ENCODE data around the gene TOX2.

Gene TOX2

DNA sequence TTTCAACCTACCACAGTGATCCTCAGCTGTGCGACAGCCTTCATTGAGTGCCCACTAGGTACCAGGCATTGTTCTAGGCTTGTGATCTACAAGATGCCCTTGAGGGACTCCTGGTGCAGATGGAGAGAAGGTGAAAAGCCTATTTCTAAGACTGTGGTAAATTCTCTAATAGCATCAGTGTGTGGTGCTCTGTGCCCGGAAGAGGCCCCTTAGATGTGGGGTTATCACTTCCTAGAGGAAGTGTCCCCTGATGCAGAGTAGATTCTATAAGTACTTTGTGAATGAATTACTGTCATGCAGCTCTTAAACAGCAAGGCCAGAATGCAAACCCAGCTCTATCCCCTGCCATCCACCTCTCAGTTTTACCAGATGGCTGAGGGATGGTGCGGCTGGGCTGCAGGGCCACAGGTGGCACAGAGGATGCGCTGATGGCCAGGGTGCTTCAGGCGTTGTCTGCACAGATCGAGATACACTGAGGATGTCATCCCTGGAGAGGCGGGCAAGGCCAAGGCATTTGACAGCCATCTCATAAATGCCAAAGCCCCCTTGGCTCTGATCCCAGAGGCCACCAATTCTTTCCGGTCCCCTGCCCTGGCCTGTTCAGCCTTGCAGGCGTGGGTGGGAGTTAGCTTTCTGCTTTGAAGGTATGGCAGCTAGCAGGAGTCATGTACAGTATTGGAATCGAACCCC is 96.7 kb downstream of the TOX2 start:
- no peak for DNase-seq (ENCODE audit: low read depth)
- TF ChIP-seq POLR2A (IDR thresholded peaks at IDR 0.05; ENCODE audit: extremely low read depth, insufficient read length) (no peak), MYC (IDR thresholded peaks at IDR 0.05; ENCODE audit: low read depth, low read length) (no peak)
- TF ChIP-seq, protein P1, sequence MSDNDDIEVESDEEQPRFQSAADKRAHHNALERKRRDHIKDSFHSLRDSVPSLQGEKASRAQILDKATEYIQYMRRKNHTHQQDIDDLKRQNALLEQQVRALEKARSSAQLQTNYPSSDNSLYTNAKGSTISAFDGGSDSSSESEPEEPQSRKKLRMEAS (IDR thresholded peaks at IDR 0.05; ENCODE audit: low read depth, low read length) = no peak
- TF ChIP-seq, protein P2, sequence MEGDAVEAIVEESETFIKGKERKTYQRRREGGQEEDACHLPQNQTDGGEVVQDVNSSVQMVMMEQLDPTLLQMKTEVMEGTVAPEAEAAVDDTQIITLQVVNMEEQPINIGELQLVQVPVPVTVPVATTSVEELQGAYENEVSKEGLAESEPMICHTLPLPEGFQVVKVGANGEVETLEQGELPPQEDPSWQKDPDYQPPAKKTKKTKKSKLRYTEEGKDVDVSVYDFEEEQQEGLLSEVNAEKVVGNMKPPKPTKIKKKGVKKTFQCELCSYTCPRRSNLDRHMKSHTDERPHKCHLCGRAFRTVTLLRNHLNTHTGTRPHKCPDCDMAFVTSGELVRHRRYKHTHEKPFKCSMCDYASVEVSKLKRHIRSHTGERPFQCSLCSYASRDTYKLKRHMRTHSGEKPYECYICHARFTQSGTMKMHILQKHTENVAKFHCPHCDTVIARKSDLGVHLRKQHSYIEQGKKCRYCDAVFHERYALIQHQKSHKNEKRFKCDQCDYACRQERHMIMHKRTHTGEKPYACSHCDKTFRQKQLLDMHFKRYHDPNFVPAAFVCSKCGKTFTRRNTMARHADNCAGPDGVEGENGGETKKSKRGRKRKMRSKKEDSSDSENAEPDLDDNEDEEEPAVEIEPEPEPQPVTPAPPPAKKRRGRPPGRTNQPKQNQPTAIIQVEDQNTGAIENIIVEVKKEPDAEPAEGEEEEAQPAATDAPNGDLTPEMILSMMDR (IDR thresholded peaks at IDR 0.05; ENCODE audit: low read depth, low read length) = no peak
- H3K4me3 ChIP-seq (ENCODE audit: low read depth, low read length) = no peak overlapping the region

DNA sequence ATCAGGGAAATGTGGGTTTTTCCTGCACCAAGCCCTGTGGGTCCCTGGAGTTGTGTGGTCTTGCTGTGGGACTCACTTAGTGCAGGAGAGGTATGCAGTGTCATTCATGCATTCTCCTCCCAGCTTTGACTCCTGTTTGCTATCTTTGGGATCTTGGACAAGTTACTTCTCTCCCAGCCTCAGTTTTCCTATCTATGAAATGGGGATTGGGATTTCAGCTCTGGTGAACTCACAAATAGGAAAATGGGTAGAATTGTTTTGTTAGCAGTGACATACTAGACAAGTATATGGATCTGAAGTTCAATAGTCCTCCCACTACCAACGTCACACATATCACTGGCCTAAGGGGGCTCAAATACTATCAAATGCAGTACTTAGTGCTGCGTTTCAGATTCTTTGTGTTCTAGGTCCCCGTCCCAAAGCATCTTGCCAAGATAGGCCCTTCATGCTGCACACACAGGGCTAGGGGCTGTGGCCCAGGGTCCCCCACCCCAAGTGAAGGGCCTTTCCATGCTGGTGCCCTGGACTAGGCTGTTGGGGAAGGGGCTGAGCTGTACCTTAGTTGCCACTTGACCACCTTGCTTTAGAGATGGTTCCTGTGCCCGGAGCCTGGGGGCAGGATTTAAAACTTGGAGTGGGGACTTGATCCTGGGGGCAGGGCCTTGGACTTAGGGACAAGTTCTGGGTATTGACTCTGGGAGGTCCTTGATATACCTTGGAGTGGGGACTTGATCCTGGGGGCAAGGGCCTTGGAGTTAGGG is 98.0 kb downstream of the TOX2 start:
- H3K4me3 ChIP-seq (ENCODE audit: low read depth, low read length) = no peak overlapping the region
- TF ChIP-seq, protein P1 (IDR thresholded peaks at IDR 0.05; ENCODE audit: low read depth, low read length) = no peak
- TF ChIP-seq POLR2A (IDR thresholded peaks at IDR 0.05; ENCODE audit: extremely low read depth, insufficient read length) (no peak), MYC (IDR thresholded peaks at IDR 0.05; ENCODE audit: low read depth, low read length) (no peak)
- TF ChIP-seq, protein P2 (IDR thresholded peaks at IDR 0.05; ENCODE audit: low read depth, low read length) = no peak
- DNase-seq (ENCODE audit: low read depth) = no peak

DNA sequence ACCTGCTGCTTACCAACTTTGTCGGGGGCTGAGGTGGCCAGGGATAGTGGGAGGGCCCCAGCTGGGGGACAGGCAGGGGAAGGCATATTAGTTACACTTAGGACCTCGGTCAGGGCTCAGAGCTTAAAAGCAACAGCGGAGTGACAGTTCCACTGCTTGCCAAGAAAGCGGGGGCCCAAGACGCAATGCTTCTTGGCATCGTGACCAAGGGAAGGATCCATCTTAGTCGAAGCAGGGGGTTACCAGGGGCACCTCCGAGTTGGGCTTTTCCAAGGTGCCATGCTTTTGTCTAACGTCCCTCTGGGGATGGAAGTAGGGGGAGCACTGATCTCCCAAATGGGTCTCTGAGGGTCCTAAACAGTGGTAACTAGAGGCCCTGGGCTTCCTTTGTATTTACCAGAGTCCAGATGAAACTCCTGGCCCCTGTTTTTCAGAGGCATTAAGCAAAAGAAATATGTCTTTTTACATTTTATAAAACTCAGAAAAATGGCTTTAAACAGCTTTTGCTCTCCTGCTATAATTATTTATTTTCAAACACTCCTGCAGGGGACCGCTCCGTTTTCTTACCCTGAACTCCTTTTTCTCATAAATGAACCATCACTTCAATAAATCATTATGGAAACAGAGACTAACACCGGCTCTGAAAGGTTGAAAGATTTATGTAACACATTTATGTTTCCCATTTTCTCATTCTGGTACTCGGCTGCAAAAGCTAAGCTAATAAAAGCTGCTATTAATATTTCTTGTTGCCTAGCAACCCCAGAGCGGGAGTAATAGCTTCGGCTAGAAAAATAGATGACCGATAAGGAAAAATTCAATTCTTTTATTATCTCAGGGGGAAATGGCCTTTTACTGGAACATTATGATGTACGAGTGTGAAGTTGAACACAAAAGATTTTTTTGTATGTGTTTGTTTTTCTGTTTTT is 100.4 kb downstream of the TOX2 start:
- TF ChIP-seq MYC (IDR thresholded peaks at IDR 0.05; ENCODE audit: low read depth, low read length) = no peak
- TF ChIP-seq, protein P1 (IDR thresholded peaks at IDR 0.05; ENCODE audit: low read depth, low read length) = no peak
- TF ChIP-seq, protein P2 (IDR thresholded peaks at IDR 0.05; ENCODE audit: low read depth, low read length) = no peak
- TF ChIP-seq POLR2A (IDR thresholded peaks at IDR 0.05; ENCODE audit: extremely low read depth, insufficient read length) = no peak
- no peak overlapping the region for H3K4me3 ChIP-seq (ENCODE audit: low read depth, low read length)
- no peak for DNase-seq (ENCODE audit: low read depth)

DNA sequence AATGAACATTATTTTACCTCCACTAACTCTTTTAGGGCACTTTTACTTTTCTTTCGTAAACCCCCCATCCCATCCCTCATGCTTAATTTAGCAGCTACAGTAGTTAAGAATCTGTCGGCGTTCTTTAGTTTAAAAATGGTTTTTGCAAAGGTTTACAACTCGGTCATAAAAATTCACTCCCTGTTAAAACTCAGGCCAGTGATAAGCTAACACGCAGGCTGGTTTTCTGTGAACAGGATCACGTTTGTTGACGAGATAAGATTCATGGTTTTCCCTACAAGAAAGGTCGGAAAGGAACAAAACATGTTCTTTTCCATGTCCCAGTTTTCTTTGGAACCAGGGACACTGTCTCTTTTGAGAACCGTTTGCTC is 101.1 kb downstream of the TOX2 start:
- TF ChIP-seq, protein P1 (IDR thresholded peaks at IDR 0.05; ENCODE audit: low read depth, low read length) = no peak
- TF ChIP-seq POLR2A (IDR thresholded peaks at IDR 0.05; ENCODE audit: extremely low read depth, insufficient read length) = no peak
- TF ChIP-seq, protein P2 (IDR thresholded peaks at IDR 0.05; ENCODE audit: low read depth, low read length) = no peak
- no peak for TF ChIP-seq MYC (IDR thresholded peaks at IDR 0.05; ENCODE audit: low read depth, low read length)
- H3K4me3 ChIP-seq (ENCODE audit: low read depth, low read length) = no peak overlapping the region
- DNase-seq (ENCODE audit: low read depth) = no peak

DNA sequence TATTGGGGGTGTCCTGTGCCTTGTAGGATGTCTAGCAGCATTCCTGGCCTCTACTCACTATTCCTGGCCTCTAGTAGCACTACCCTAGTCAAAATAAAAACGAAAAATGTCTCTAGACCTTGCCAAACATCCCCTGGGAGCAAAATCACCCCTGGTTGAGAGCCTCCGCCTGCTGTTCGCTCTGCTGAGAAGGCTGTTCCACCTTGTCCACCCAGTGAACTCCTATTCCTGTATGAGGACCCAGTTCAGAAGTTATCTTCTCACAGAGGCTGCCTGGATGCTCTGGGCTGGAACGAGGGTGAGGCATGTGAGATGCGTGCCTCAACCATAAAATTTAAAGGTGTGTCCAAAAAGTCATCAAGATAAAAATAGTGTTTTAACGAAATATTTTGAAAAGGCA is 101.9 kb downstream of the TOX2 start:
- DNase-seq (ENCODE audit: low read depth) = no peak
- no peak for TF ChIP-seq MYC (IDR thresholded peaks at IDR 0.05; ENCODE audit: low read depth, low read length)
- no peak overlapping the region for H3K4me3 ChIP-seq (ENCODE audit: low read depth, low read length)
